ENCODE measurements around the gene OLFM3.

OLFM3 gene

GRCh38 chr1:101843160-101843559 lies 153.6 kb downstream of the OLFM3 start:
- DNase-seq, result no peak

GRCh38 chr1:101841824-101842223 lies 154.9 kb downstream of the OLFM3 start:
- no peak for DNase-seq

GRCh38 chr1:101835988-101836387 lies 160.7 kb downstream of the OLFM3 start:
- no peak for DNase-seq

- DNase-seq, result no peak
Observed at GRCh38 chr1:101833312-101833711, 163.4 kb downstream of the OLFM3 start.

GRCh38 chr1:101826416-101826815 lies 170.3 kb downstream of the OLFM3 start:
- no peak for DNase-seq

- DNase-seq, result no peak
Observed at GRCh38 chr1:101820071-101820470, 176.7 kb downstream of the OLFM3 start.

GRCh38 chr1:101816262-101816661 lies 180.5 kb downstream of the OLFM3 start:
- DNase-seq, result no peak

- no peak for DNase-seq
Observed at GRCh38 chr1:101798417-101798816, 198.3 kb downstream of the OLFM3 start.

- DNase-seq, result no peak
Observed at GRCh38 chr1:101797722-101798121, 199.0 kb downstream of the OLFM3 start.

- no peak for DNase-seq
Observed at GRCh38 chr1:101781201-101781831, 215.4 kb downstream of the OLFM3 start.

- no peak for DNase-seq
Observed at GRCh38 chr1:101769520-101769919, 227.2 kb downstream of the OLFM3 start.

- no peak for DNase-seq
Observed at GRCh38 chr1:101757985-101758384, 238.7 kb downstream of the OLFM3 start.

- no peak for DNase-seq
Observed at GRCh38 chr1:101756411-101756810, 240.3 kb downstream of the OLFM3 start.
